ENCODE data around the gene RTTN. TPM values are rescaled to one million over a fixed set of nuclear protein-coding genes. Genes with fewer than 3 reads are reported as not detected.

Gene RTTN
- polyA plus RNA-seq, 1 donor (not counting 4 experiments of a cell fraction or from before 2014, with no cell fraction given): 77.3 TPM

DNA sequence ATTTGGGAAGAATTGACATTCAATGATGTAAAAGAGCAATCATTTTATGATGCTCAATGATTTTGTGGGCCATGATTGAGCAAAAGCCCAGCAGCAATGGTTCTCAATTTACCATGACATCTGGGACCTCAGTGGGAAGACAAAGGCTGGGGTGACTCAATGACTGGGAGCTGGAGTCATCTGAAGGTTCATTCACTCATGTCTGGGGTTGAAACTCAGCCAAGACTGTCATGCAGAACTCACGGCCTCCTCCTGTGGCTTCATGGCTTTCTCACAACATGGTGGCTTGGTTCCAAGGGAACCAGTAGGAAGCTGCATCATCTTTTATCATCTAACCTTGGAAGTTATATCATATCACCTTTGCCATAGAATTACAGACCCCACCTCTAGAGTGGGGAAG, 212.7 kb downstream of the RTTN start:
- Histone ChIP-seq H3K27ac (ENCODE audit: control insufficient read depth, insufficient read depth, low read length) (no peak overlapping the region), H3K36me3 (ENCODE audit: control insufficient read depth in 2 of 2, extremely low read depth in 1 of 2, insufficient read depth in 2 of 2, low read length in 2 of 2) (peaks cover 3 to 5% of the 10 kb centered on the region in 2 experiments), H2AFZ (ENCODE audit: control insufficient read depth, low read length) (no peak overlapping the region), H3K9me3 (ENCODE audit: control insufficient read depth, low read depth, low read length) (no peaks in the 10 kb centered on the region), H3K9ac (ENCODE audit: control insufficient read depth, extremely low read depth, insufficient read depth, low read length) (no peak overlapping the region), H3K27me3 (ENCODE audit: control insufficient read depth, extremely low read depth, insufficient read depth, low read length) (no peaks in the 10 kb centered on the region), H3K4me3 (ENCODE audit: control insufficient read depth in 2 of 3, extremely low read depth in 1 of 3, insufficient read depth in 2 of 3, low read depth in 1 of 3, low read length in 3 of 3) (no peak overlapping the region), H3K79me2 (ENCODE audit: control insufficient read depth, insufficient read depth, low read length) (no peaks in the 10 kb centered on the region), H4K20me1 (ENCODE audit: control insufficient read depth, extremely low read depth, insufficient read depth, low read length) (no peaks in the 10 kb centered on the region), H3K4me2 (ENCODE audit: control insufficient read depth, extremely low read depth, insufficient read depth, low read depth, low read length) (no peak overlapping the region), H3K4me1 (ENCODE audit: control insufficient read depth, extremely low read depth, insufficient read depth, low read length) (no peaks in the 10 kb centered on the region), H3K9me1 (ENCODE audit: control insufficient read depth, extremely low read depth, insufficient read depth, low read length) (no peaks in the 10 kb centered on the region)
- dilution Hi-C loops (cut with MboI; ENCODE audit: extremely low pct_ligation_motif_present, low sequenced_read_pairs): no loop called here
- TF ChIP-seq, protein P1, sequence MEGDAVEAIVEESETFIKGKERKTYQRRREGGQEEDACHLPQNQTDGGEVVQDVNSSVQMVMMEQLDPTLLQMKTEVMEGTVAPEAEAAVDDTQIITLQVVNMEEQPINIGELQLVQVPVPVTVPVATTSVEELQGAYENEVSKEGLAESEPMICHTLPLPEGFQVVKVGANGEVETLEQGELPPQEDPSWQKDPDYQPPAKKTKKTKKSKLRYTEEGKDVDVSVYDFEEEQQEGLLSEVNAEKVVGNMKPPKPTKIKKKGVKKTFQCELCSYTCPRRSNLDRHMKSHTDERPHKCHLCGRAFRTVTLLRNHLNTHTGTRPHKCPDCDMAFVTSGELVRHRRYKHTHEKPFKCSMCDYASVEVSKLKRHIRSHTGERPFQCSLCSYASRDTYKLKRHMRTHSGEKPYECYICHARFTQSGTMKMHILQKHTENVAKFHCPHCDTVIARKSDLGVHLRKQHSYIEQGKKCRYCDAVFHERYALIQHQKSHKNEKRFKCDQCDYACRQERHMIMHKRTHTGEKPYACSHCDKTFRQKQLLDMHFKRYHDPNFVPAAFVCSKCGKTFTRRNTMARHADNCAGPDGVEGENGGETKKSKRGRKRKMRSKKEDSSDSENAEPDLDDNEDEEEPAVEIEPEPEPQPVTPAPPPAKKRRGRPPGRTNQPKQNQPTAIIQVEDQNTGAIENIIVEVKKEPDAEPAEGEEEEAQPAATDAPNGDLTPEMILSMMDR (optimal IDR thresholded peaks at IDR 0.05 in 1 of 3, IDR thresholded peaks at IDR 0.05 in 1 of 3, conservative IDR thresholded peaks at IDR 0.05 in 1 of 3; ENCODE audit: extremely low read depth in 1 of 3, insufficient read depth in 2 of 3, low read length in 3 of 3): no peak
- no peak for TF ChIP-seq EZH2 (IDR thresholded peaks at IDR 0.05; ENCODE audit: low read length)
- DNase-seq (ENCODE audit: low read depth, low spot score) (peak; percentile 7), FAIRE-seq (peak; percentile 80)

DNA sequence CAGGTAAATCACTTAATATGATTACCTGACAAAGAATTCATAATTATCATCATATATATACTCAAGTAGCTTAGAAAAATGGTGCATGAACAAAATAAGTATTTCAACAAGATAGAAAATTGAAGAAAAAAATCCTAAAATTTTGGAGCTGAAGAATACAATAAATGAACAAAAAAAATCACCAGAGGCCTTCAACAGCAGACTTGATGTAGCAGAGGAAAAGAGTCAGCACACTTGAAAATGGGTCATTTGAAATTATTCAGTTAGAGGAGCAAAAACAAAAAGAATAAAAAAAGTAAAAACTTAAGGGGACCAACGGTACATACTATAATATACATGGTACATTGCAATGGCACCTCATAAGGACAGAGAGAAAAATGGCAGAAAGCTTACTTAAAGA, 217.6 kb downstream of the RTTN start:
- no peak overlapping the region for H3K4me3 ChIP-seq (ENCODE audit: control insufficient read depth in 2 of 3, extremely low read depth in 1 of 3, insufficient read depth in 2 of 3, low read depth in 1 of 3, low read length in 3 of 3)
- FAIRE-seq: no peak
- H2AFZ ChIP-seq (ENCODE audit: control insufficient read depth, low read length): no peak overlapping the region
- H3K9me3 ChIP-seq (ENCODE audit: control insufficient read depth, low read depth, low read length): no peaks in the 10 kb centered on the region
- no peak overlapping the region for H3K9ac ChIP-seq (ENCODE audit: control insufficient read depth, extremely low read depth, insufficient read depth, low read length)
- no peaks in the 10 kb centered on the region for H3K27me3 ChIP-seq (ENCODE audit: control insufficient read depth, extremely low read depth, insufficient read depth, low read length)
- H3K79me2 ChIP-seq (ENCODE audit: control insufficient read depth, insufficient read depth, low read length): no peaks in the 10 kb centered on the region
- no peak overlapping the region for H3K4me2 ChIP-seq (ENCODE audit: control insufficient read depth, extremely low read depth, insufficient read depth, low read depth, low read length)
- H3K36me3 ChIP-seq (ENCODE audit: control insufficient read depth in 2 of 2, extremely low read depth in 1 of 2, insufficient read depth in 2 of 2, low read length in 2 of 2): peaks cover 10 to 13% of the 10 kb centered on the region in 2 experiments
- H3K27ac ChIP-seq (ENCODE audit: control insufficient read depth, insufficient read depth, low read length): no peak overlapping the region
- dilution Hi-C loops (cut with MboI; ENCODE audit: extremely low pct_ligation_motif_present, low sequenced_read_pairs): no loop called here
- no peaks in the 10 kb centered on the region for H4K20me1 ChIP-seq (ENCODE audit: control insufficient read depth, extremely low read depth, insufficient read depth, low read length)
- no peaks in the 10 kb centered on the region for H3K9me1 ChIP-seq (ENCODE audit: control insufficient read depth, extremely low read depth, insufficient read depth, low read length)
- H3K4me1 ChIP-seq (ENCODE audit: control insufficient read depth, extremely low read depth, insufficient read depth, low read length): no peaks in the 10 kb centered on the region
- no peak for TF ChIP-seq EZH2 (IDR thresholded peaks at IDR 0.05; ENCODE audit: low read length)
- TF ChIP-seq, protein P1 (optimal IDR thresholded peaks at IDR 0.05 in 1 of 3, IDR thresholded peaks at IDR 0.05 in 1 of 3, conservative IDR thresholded peaks at IDR 0.05 in 1 of 3; ENCODE audit: extremely low read depth in 1 of 3, insufficient read depth in 2 of 3, low read length in 3 of 3): no peak
- DNase-seq (ENCODE audit: low read depth, low spot score): no peak

Data from keratinocyte (primary cell).